GM21528 (cell line): ENCODE measurements around the gene S1PR4.
A peak's percentile ranks its signal among the peaks of the same experiment; 100 is the strongest.
"Not testable (repeated sequence)": the region's sequence is repeated elsewhere in the genome, so short reads cannot be mapped to it uniquely, and the experiment has no call there.

Experiments used
- ATAC-seq: cut with Tn5 transposase; IDR thresholded peaks from one replicate; pipeline ENCODE4 v1.9.1; 2021; ENCODE audit warnings: mild to moderate bottlenecking, moderate library complexity; ENCODE audit not compliant: unreplicated experiment, low FRiP score

The S1PR4 gene

GRCh38 chr19:3176715-3177501, 1.7 kb upstream of the S1PR4 start:
- ATAC-seq: no peak

- ATAC-seq: peak; percentile 22
These were observed 587 bp downstream of the S1PR4 start for GRCh38 chr19:3178973-3179738.

DNA sequence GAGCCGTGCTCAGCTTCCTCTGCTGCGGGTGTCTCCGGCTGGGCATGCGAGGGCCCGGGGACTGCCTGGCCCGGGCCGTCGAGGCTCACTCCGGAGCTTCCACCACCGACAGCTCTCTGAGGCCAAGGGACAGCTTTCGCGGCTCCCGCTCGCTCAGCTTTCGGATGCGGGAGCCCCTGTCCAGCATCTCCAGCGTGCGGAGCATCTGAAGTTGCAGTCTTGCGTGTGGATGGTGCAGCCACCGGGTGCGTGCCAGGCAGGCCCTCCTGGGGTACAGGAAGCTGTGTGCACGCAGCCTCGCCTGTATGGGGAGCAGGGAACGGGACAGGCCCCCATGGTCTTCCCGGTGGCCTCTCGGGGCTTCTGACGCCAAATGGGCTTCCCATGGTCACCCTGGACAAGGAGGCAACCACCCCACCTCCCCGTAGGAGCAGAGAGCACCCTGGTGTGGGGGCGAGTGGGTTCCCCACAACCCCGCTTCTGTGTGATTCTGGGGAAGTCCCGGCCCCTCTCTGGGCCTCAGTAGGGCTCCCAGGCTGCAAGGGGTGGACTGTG, 1.2 kb downstream of the S1PR4 start:
- peak; percentile 33 for ATAC-seq

- ATAC-seq: no peak
These were observed 5.4 kb downstream of the S1PR4 start for GRCh38 chr19:3183721-3184641.

GRCh38 chr19:3184847-3185460, 6.4 kb downstream of the S1PR4 start:
- peak; percentile 21 for ATAC-seq

DNA sequence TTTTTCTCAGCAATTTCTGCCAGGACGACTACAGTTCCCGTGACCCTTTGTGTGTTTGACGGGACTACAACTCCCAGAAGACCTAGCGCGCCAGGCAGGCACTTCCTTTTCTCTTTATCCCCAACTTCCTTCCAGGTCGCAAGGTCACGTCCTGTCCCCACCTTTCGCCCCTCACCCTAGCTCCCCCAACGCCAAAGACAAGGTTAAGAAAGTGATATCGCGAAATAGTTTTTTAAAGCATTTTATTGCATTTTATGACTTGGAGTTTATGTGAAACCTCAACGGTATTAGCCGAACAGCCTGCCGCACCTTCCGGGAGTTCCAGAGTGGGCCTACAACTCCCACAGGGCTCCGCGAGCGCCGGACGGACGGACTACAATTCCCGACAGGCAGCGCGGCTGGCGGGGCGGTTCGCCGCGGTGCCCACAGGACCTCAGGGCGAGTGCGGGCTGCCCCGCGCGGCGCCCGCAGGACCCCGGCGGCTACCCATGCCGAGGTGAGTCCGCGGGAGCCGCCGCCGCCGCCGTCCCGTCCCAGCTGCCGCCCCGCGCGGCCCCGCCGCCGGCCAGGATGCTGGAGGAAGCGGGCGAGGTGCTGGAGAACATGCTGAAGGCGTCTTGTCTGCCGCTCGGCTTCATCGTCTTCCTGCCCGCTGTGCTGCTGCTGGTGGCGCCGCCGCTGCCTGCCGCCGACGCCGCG, 7.0 kb downstream of the S1PR4 start, which contains the start of gene NCLN:
TSS of gene NCLN (plus strand) at position 470 of the 699 bp plus-strand sequence. CDS start at position 571, 101 bp downstream.
- ATAC-seq: peak; percentile 73

DNA sequence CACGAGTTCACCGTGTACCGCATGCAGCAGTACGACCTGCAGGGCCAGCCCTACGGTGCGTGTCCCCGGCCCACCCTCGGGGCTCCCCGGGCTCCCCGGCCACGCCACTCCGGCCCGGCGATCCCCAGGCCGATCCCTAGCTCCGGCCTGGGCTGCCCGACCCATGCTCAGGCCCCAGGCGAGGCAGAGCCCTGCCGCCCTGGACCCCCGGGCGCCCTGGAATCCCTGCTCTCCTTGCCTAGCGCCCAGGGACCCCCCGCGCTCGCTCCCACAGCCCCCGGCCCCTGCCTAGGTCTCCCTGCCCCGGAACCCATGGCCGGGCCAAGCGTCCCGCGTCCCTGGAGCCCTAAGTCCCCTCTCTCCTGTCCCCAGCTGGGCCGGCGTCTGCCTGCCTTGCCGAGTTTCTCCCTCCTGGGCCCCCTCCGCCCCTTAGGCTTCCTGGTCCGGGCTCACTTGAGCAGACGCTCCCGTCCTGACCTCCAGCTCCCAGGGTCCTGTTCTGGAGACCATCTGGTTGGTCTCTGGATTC, 7.7 kb downstream of the S1PR4 start:
- ATAC-seq: no peak

- no peak for ATAC-seq
These were observed 8.5 kb downstream of the S1PR4 start for GRCh38 chr19:3186891-3187661.

DNA sequence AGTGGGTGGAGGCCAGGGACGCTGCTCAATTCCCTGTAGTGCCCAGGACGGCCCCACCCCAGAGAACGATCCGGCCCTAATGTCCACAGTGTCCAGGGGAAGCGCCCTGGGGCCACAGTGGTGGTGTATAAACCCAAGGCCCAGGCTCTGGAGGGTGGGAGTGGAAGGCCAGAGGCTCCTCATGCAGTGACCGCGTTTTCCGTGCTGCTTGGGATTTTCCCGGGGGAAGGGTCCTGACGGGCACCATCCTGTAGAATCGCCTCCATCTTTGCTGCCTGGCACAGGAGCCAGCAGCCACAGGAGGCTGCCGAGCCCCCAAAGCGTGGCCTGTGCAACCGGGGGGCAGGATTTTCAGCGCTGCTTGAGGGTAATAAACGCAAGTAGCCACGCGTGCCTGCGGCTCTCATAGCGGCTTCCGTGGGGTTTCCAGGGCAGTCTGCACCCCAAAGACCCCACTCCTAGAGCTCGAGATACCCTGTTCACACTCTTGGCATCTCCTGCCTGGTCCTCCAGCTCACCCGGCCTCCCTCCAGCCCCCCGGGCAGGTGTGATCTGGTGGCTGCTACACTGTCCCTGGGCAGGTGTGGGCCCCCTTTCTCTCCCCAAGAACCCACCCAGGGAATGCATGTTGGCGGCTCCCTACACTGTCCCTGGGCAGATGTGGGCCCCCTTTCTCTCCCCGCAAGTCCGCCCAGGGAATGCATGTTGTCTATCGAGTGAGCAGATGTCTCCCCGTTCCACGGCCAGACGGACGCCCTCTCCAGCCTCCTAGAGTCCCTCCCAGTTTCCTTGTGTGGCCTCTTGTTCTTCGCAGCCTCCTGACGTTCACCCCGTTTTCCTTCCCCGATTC, 9.3 kb downstream of the S1PR4 start:
- no peak for ATAC-seq

- no peak for ATAC-seq
These were observed 10.3 kb downstream of the S1PR4 start for GRCh38 chr19:3188627-3189596.

DNA sequence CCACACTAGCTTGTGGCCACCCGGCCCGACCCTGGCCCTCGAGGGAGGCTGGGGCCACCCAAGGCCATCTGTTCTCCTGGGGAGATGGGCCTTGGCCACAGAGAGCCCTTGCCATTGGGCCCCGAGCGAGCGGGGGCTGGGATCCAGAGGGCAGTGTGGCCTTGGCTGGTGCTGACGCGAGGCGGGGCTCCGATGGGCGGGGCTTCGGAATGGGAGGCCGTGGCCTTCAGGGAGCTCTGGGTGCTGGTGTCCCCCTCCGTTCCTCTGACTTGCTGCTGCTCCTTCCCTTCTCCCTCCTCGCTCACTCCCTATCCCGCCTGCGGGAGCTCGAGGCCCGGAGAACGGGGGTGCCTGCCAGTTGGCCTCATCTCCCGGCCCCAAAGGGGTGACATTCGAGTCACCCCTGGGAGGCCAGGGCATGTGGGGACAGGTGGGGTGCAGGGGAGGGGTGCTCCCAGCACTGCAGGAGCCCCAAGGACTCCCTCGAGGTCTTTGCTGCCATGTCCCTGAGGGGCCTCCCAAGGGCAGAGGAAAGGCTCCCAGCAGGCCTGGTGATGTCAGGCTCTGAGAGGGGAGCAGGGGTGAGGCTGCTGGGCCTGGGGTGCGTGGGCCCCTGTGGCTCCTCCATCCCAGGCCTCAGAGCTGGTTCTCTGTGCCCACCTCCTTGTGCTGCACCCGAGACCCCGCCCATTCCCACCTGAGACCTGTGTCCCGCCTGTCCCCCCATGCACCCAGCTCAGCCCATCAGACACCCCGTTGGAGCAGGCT, 11.3 kb downstream of the S1PR4 start:
- ATAC-seq: no peak

- ATAC-seq: no peak
These were observed 11.9 kb downstream of the S1PR4 start for GRCh38 chr19:3190470-3190770.

DNA sequence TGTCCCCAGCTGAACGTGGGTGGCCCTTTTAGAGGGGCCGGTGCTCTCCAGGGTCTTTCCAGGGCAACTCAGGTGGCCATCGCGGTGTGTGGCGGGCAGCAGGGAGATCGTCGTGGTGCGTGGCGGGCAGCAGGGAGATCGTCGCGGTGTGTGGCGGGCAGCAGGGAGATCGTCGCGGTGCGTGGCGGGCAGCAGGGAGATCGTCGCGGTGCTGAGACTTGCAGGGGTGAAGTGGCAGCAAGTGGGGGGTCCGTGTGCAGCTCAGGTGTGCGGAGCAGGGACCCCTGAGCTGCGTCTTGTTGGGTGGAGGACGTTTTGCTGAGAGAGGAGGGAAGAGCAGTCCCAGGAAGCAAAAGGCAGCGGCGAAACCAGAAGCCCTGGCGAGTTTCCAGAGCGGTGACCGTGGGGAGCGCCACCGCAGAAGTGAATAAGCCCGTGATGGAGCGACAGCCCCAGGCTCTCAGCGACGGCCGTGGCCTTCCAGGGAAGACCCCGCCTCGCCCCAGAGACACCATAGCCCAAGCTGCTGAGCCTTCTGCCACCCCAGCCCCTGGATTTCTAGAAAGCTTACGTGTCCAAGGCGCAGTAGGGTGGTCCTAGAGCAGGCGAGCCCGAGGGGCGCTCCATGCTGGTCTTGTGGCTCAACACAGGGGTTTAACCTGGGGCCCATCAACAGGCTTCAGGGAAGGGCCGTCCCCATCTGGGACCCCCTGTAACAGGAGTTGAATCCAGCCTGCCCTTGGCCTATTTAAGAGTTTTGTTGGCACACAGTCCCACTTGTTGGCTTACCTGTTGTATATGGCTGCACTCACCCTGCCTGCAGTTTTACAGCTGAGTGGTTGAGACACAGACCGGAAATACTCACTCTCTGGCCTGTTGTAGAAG, 12.6 kb downstream of the S1PR4 start:
- ATAC-seq: no peak

GRCh38 chr19:3191806-3192104, 13.2 kb downstream of the S1PR4 start:
- ATAC-seq: not testable (repeated sequence)

DNA sequence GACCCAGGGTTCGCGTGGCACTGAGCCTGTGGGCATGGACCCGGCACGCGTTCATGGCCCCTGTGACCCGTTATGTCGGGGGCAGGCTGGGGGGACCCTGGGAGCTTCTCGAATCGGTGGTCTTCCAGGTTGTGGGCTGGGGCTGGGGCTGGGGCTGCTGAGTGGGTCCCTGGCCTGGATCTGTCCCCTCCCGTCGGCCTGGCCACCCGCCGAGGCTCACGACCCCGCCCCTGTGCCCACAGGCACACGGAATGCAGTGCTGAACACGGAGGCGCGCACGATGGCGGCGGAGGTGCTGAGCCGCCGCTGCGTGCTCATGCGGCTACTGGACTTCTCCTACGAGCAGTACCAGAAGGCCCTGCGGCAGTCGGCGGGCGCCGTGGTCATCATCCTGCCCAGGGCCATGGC, 13.7 kb downstream of the S1PR4 start:
- no peak for ATAC-seq
